K562 (cell line): ENCODE data around the gene PPT2. TPM values are rescaled to one million over a fixed set of nuclear protein-coding genes. Genes with fewer than 3 reads are reported as not detected.
A peak's percentile ranks its signal among the peaks of the same experiment; 100 is the strongest.

ENCODE experiments used
- MEIS2 ChIP-seq: fragments of 450-650 bp; IDR thresholded peaks from 2 replicates; pipeline ENCODE4 v1.6.1; 2014; ENCODE audit warnings: mild to moderate bottlenecking; ENCODE audit not compliant: partially characterized antibody
- REST ChIP-seq, 2 experiments: fragments of 450-650 bp; formaldehyde crosslinking in 1 of 2; IDR thresholded peaks; 2 replicates each; pipeline versions ENCODE4 v1.4.0 to v1.6.1; 2014 to 2020; ENCODE audit warnings: mild to moderate bottlenecking in 2 of 2, borderline replicate concordance in 1 of 2, low read depth in 1 of 2
- STAT5B ChIP-seq: fragments of 250-450 bp; sonication (Bioruptor Pico); IDR thresholded peaks from 2 replicates; pipeline ENCODE4 v1.8.0; 2021; ENCODE audit warnings: mild to moderate bottlenecking, inconsistent platforms
- TRIM24 ChIP-seq, 2 experiments: fragments of 450-650 bp; IDR thresholded peaks; 2 replicates each; pipeline ENCODE4 v1.6.1; 2016
- ZBTB49 ChIP-seq: sonication (generic); formaldehyde crosslinking; IDR thresholded peaks from 2 replicates; pipeline ENCODE4 v1.8.0; 2022; ENCODE audit warnings: missing genetic modification reagents, mild to moderate bottlenecking, borderline replicate concordance
- ZNF124 ChIP-seq: sonication (generic); formaldehyde crosslinking; IDR thresholded peaks from 2 replicates; pipeline ENCODE4 v1.8.1; 2022; ENCODE audit warnings: missing genetic modification reagents
- ZNF75A ChIP-seq: fragments of 450-650 bp; formaldehyde crosslinking; IDR thresholded peaks from 2 replicates; pipeline ENCODE4 v1.4.0; 2020; ENCODE audit warnings: mild to moderate bottlenecking
- polyA plus RNA-seq, 8 experiments: library from polyadenylated mRNA; depleted of rRNA in 4 of 8; stranded (reverse) in 5 of 8; unstranded in 3 of 8; fragments of >200 nt; fragmentation: Nextera tagmentation in 2 of 8; fragmentation: Illumina TruSeq in 1 of 8; extraction: Ambion mirVana in 2 of 8; extraction: Trizol in 1 of 8; gene quantifications; 2 replicates each; pipeline versions ENCODE4 v1.2.1 to v1.2.3, GENCODE V29; 2011 to 2014; ENCODE audit warnings: inconsistent platforms in 1 of 8, missing spikeins in 1 of 8
- total RNA-seq, 7 experiments: library from RNA; depleted of rRNA in 6 of 7; stranded (reverse); fragments of >200 nt in 6 of 7; fragmentation: Illumina TruSeq in 2 of 7; extraction: Trizol in 2 of 7; gene quantifications; 2 replicates each; pipeline versions ENCODE4 v1.2.1 to v1.2.3, GENCODE V29; 2011 to 2021; ENCODE audit warnings: low replicate concordance in 1 of 7

The PPT2 gene
- total and polyA plus RNA-seq, 9 of the 15 experiments (the other 6 are each of a cell fraction or from before 2014, with no cell fraction given): 27.4 to 98.8 (median 69.9) TPM

- TF ChIP-seq REST (IDR thresholded peaks at IDR 0.05; ENCODE audit: borderline replicate concordance): no peak
- no peak for TF ChIP-seq REST (CRISPR knock-in tag; IDR thresholded peaks at IDR 0.05; ENCODE audit: low read depth)
- no peak for TF ChIP-seq TRIM24 (IDR thresholded peaks at IDR 0.05)
- TF ChIP-seq ZNF124 (CRISPR knock-in tag): no peak
- TF ChIP-seq MEIS2: peak; percentile 59
- TF ChIP-seq ZBTB49 (CRISPR knock-in tag): no peak
- no peak for TF ChIP-seq STAT5B (CRISPR knock-in tag)
- no peak for TF ChIP-seq ZNF75A (CRISPR knock-in tag)
Observed at GRCh38 chr6:32126880-32127279, 27.1 kb upstream of the PPT2 start (continued).
